OCI-LY7 (cell line): ENCODE results near the gene KCNK13.

Experiments
- EZH2phosphoT487 ChIP-seq: fragments of 200-600 bp; sonication (generic); IDR thresholded peaks from 2 replicates; pipeline ENCODE4 v1.6.1; 2018; ENCODE audit warnings: low read depth, borderline replicate concordance, mild to moderate bottlenecking, mixed run types, antibody characterized with exemption, low read length, moderate library complexity, mixed read lengths
- TF ChIP-seq, protein P1 (sequence below): fragments of 200-600 bp; sonication (generic); conservative IDR thresholded peaks from 2 replicates; pipeline ENCODE4 v1.5.1; 2014; ENCODE audit warnings: mild to moderate bottlenecking, antibody characterized with exemption, low read length, moderate library complexity, mixed read lengths

DNA sequence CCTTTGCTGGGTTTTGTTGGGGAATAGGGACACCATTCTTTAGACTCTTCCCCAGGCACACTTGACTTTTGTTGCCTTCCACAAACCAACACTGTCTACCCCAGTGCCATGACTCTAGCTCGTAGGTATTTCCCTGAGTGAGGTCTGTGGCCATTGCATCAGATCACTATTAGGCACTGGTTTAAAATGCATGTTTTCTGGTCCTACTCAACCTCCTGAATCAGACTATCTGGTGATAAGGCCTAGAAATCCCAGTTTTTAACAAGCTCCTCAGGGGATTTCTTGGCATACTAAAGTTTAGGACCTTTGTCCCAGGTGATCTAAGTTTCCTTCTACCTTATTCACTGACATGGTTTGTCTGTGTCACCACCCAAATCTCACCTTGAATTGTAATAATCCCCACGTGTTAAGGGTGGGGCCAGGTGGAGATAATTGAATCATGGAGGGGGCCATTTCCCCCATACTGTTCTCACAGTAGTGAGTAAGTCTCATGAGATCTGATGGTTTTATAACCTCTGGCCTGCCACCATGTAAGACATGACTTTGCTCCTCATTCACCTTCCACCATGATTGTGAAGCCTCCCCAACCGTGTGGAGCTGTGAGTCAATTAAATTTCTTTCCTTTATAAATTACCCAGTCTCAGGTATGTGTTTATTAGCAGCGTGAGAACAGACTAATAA is 106.8 kb downstream of the KCNK13 start:
- TF ChIP-seq, protein P1, sequence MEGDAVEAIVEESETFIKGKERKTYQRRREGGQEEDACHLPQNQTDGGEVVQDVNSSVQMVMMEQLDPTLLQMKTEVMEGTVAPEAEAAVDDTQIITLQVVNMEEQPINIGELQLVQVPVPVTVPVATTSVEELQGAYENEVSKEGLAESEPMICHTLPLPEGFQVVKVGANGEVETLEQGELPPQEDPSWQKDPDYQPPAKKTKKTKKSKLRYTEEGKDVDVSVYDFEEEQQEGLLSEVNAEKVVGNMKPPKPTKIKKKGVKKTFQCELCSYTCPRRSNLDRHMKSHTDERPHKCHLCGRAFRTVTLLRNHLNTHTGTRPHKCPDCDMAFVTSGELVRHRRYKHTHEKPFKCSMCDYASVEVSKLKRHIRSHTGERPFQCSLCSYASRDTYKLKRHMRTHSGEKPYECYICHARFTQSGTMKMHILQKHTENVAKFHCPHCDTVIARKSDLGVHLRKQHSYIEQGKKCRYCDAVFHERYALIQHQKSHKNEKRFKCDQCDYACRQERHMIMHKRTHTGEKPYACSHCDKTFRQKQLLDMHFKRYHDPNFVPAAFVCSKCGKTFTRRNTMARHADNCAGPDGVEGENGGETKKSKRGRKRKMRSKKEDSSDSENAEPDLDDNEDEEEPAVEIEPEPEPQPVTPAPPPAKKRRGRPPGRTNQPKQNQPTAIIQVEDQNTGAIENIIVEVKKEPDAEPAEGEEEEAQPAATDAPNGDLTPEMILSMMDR: no peak
- no peak for TF ChIP-seq EZH2phosphoT487
